Right lobe of liver (tissue), 4 donors: ENCODE results near the gene LHFPL4.

Experiments used
- CTCF ChIP-seq, 4 donors: fragments of 200-600 bp in 3 of 4; fragments of 450-650 bp in 1 of 4; IDR thresholded peaks; one replicate each; pipeline versions ENCODE4 v1.5.1 to v1.8.0; 2016 to 2022; ENCODE audit warnings: antibody characterized with exemption in 4 of 4, mild to moderate bottlenecking in 2 of 4
- POLR2A ChIP-seq: fragments of 450-650 bp; IDR thresholded peaks from one replicate; pipeline ENCODE4 v1.6.1; 2017; ENCODE audit warnings: antibody characterized with exemption, mild to moderate bottlenecking
- donor health status: DM: no; HTN: no; CAD: no.
- donor health status: DM: no; HTN: no; CAD: no.
- donor health status: DM: no; HTN: yes; CAD: no.

- TF ChIP-seq CTCF (IDR thresholded peaks at IDR 0.05) (no peak), POLR2A (no peak)
Observed at GRCh38 chr3:9480265-9480664, 73.4 kb downstream of the LHFPL4 start.
